GM12875 (cell line): ENCODE results near the gene TBL1X.

Experiments used
- H3K4me3 ChIP-seq: one replicate; pipeline ENCODE4 v1.5.1; 2011; ENCODE audit warnings: low read depth, low read length, control low read depth
- TF ChIP-seq, protein P1 (sequence below): IDR thresholded peaks from 2 replicates; pipeline ENCODE4 v1.5.1; 2011; ENCODE audit warnings: low read depth, mild to moderate bottlenecking, control low read depth, inconsistent platforms, low read length, moderate library complexity, borderline replicate concordance; ENCODE audit not compliant: insufficient read depth

TBL1X gene

DNA sequence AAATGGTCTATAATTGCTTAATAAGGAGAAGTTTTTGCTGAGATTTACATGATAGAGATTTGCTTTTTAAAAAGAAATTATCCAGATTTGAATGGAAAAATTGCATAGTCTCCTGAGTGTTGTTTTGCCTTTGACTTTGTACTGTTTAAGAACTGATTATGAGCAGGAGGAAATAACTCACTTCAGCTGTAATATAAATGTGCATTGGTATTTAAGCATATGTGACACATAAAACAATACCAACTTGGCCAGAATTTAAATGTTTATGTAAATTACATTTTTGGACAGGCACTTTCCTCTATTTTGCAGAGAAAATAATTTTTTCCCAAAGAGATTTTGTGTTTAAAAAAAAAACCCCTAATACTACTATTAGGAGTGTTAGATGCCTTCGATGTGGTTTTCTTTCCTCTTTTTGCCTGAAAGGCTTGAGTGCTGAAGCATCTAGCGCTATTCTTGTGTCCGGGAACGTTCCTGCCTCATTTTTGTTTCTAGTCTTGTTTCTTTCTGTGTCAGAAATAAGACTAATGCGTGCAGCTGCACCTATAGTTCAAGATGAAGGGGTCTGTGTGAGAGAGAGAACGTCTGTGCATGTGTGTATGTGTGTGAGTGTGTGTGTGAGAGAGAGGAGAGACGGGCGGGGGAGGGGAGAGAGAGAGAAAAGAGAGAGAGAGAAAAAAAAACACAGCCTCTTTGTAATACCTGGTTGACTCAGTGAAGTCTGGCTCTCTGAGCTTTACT, 60.8 kb downstream of the TBL1X start:
- TF ChIP-seq, protein P1, sequence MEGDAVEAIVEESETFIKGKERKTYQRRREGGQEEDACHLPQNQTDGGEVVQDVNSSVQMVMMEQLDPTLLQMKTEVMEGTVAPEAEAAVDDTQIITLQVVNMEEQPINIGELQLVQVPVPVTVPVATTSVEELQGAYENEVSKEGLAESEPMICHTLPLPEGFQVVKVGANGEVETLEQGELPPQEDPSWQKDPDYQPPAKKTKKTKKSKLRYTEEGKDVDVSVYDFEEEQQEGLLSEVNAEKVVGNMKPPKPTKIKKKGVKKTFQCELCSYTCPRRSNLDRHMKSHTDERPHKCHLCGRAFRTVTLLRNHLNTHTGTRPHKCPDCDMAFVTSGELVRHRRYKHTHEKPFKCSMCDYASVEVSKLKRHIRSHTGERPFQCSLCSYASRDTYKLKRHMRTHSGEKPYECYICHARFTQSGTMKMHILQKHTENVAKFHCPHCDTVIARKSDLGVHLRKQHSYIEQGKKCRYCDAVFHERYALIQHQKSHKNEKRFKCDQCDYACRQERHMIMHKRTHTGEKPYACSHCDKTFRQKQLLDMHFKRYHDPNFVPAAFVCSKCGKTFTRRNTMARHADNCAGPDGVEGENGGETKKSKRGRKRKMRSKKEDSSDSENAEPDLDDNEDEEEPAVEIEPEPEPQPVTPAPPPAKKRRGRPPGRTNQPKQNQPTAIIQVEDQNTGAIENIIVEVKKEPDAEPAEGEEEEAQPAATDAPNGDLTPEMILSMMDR = no peak
- H3K4me3 ChIP-seq = no peak overlapping the region

DNA sequence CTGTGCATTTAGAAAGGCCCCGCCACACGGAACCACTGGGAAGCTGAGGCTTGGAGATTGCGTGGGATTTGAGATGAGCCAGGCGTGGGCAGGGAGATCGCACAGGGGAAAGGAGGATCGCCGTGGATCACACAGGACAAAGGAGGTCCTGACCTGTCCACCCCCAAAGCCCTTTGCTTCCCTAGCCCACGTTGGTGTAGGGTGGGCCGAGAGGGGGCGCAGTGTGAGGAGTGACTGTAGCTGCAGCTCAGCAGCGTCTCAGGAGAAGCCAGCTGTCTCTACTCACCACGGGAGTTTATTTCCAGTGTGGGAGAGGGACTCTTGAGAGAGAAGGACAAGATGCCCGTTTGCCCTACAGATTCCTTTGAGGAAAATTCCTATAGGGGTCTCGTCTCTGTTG, 62.1 kb downstream of the TBL1X start:
- TF ChIP-seq, protein P1 = peak; percentile 28; the same call in 1 of the 2 replicates
- H3K4me3 ChIP-seq = no peak overlapping the region

DNA sequence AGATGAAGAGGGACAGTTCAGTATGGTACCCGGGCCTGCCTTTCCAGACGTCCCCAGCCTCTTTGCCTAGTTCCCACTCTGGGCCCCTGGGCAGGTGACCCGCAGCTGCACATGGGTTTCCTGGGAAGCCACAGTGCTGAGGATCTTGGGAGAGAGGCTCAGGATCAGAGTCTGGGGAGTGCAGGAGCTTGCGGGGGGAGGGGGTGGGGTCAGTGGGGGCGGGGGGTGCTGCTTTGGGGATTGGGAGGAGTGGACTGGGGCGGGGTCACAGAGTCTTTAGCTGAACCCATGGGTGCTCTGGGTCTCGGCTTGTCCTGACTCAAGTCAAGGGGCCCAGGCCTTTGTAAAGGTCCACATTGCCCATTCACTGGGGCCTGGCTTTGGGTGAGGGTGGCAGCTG, 63.6 kb downstream of the TBL1X start:
- H3K4me3 ChIP-seq = no peak overlapping the region
- TF ChIP-seq, protein P1 = no peak

DNA sequence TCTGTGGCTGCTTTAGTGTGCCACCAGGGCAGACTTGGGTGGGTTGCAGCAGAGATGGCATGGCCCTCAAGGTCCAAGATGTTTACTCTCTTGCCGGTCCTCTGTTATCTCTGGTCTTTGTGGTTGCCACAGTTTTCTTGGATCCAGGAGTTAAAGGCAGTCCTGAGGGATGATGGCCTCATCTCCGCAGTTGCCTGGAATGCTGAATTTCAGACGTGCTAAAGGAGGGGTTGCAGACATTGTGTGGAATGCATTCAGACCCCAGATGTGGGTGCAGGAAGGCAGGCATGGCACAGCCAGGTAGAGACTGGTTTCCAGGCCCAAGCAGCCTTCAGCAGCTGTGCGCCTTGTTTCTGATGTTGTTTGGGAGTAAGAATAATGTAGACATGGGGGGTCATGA, 64.4 kb downstream of the TBL1X start:
- TF ChIP-seq, protein P1 = no peak
- H3K4me3 ChIP-seq = no peak overlapping the region

DNA sequence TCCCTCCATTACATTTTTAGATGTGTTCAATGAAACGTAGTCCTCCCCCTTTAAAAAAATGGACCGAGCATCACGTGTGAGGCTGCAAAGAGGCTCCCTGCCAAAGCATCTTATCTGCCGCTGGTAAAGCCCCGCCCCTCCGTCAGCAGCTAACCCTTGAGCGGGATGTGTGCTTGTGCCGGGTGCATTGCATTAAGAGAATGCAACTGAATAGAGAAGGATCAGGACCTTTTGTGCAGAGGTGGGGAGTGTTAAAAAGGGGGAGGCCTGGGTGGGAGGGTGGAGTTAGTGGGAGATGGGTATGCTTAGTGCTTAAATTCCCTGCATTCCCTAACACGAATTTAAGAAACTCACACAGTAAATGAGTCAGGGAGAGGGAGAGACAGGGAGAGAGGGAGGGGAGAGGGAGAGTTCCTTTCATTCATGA, 66.0 kb downstream of the TBL1X start:
- no peak overlapping the region for H3K4me3 ChIP-seq
- TF ChIP-seq, protein P1 = no peak

DNA sequence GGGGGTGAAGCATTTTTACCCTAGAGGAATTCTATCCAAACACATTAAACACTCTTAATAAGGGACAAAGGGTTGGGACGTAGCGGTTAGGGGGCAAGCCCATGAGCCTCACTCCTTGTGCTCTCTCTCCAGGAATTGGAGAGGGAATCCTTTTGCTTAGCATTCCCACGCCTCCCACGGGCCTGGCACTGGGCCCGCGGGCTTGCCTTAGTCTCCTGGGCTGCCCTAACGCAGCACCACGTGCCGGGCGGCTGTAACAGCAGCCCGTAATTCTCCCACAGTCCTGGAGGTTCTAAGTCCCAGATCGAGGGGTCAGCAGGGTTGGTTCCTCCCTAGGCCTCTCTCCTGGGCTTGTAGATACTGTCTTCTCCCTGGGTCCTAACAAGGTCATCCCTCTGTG, 67.5 kb downstream of the TBL1X start:
- TF ChIP-seq, protein P1 = no peak
- no peak overlapping the region for H3K4me3 ChIP-seq

DNA sequence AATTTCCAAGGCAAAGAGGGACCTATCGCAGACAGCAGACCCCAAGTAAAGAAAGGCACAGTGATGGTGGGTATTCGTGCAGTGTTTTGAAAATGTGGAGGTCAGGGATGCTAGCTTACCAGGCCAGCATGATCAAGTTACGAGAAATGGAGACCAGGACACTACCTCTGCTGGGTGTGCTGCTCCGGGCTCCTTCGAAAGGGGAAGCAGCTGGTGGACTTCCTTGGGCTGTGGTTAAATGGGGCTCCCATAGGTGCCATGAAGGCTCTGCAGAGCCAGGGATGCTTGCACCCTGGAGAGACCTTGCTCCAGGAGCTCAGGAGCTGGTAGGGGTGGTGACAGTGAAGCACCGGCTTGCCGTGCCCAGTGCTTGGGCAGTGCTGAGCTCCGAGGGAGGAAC, 68.8 kb downstream of the TBL1X start:
- H3K4me3 ChIP-seq = no peak overlapping the region
- TF ChIP-seq, protein P1 = no peak
